ENCODE results near the gene UNC119B. TPM values are rescaled to one million over a fixed set of nuclear protein-coding genes. Genes with fewer than 3 reads are reported as not detected.
A peak's percentile ranks its signal among the peaks of the same experiment; 100 is the strongest.

The UNC119B gene
- total and polyA plus RNA-seq, 3 experiments from 2014 or later, result 8.8 to 30.5 (median 29.8) TPM

DNA sequence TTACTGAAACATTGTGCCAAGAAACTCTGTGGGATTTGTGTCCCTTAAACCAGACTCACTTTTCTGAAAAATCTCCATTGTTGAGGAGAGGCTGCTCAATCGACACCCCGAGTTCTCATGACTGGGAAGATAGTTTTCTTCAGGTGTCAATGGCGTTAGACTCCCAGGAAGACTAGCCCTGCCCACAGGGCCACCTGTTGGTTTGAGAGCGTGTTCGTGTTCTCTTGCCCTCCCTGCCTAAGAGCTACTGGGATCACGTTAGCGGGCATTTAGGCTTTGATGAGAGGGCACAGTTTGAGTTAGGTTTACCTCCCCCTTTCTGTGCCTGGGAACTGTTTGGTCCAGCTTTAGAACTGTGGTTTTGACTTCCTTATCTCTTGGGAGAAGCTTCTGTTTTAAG lies 10.7 kb upstream of the UNC119B start:
- Histone ChIP-seq H3K9me3 (ENCODE audit: low read length) (no peaks in the 10 kb centered on the region), H3K4me3 (ENCODE audit: low read length) (no peak overlapping the region), H3K36me3 (ENCODE audit: insufficient read depth, low read length) (peaks cover 52% of the 10 kb centered on the region), H3K4me1 (ENCODE audit: insufficient read depth, low read length) (no peaks in the 10 kb centered on the region), H3K27me3 (ENCODE audit: insufficient read depth, low read length, poor library complexity, severe bottlenecking) (no peaks in the 10 kb centered on the region), H3K27ac (ENCODE audit: low read depth, low read length) (no peak overlapping the region)
- Mint-ChIP-seq H3K4me1 (no peaks in the 10 kb centered on the region), H3K4me3 (no peak overlapping the region), H3K9me3 (no peaks in the 10 kb centered on the region), H3K36me3 (peaks cover 7 to 85% (median 28%) of the 10 kb centered on the region in 3 donors), H3K27ac (no peak overlapping the region), H3K27me3 (peaks cover 0 to 2% of the 10 kb centered on the region in 2 donors)
- POLR2A ChIA-PET, result no interaction called here
- no peak for DNase-seq
- CTCF ChIA-PET, result interaction anchor here (0.9 to 4.1 kb wide), 3 partner anchors 15 to 115 kb away, joined by 3 to 19 read pairs (median 3); no protein-coding TSS in a partner anchor

DNA sequence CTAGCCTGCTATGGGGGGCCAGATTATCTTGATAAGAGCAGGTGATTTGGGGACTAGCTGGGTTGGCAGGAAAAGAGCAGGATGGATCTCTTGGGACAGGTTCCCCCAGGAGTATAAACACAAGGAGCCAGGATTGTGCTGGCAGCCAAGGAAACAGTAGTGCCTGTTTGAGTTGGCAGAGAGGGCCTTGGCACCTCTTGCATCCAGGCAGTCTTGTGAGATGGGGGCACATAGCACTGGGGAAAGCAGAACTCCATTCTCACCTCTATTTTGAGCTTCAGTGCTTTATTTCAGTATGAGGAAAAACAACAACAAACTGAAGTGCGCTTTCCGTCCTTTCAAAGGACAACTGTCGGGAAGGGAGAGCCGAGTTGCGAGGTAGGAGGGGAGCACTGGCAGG lies 9.4 kb upstream of the UNC119B start:
- no peak overlapping the region for H3K4me3 ChIP-seq (ENCODE audit: low read length)
- no peaks in the 10 kb centered on the region for H3K9me3 Mint-ChIP-seq
- peaks cover 39% of the 10 kb centered on the region for H3K36me3 ChIP-seq (ENCODE audit: insufficient read depth, low read length)
- H3K27ac ChIP-seq (ENCODE audit: low read depth, low read length), result no peak overlapping the region
- H3K9me3 ChIP-seq (ENCODE audit: low read length), result no peaks in the 10 kb centered on the region
- ChIA-PET CTCF (interaction anchor here (1.2 kb wide), 1 partner anchor 116 kb away, joined by 3 read pairs; no protein-coding TSS in a partner anchor), POLR2A (no interaction called here)
- no peaks in the 10 kb centered on the region for H3K4me1 Mint-ChIP-seq
- H3K27me3 ChIP-seq (ENCODE audit: insufficient read depth, low read length, poor library complexity, severe bottlenecking), result no peaks in the 10 kb centered on the region
- no peak overlapping the region for H3K4me3 Mint-ChIP-seq
- H3K27ac Mint-ChIP-seq, result peak overlapping the region in 2 of 8 donors; percentile 68 to 94
- no peak for DNase-seq
- peaks cover 0 to 2% of the 10 kb centered on the region in 2 donors for H3K27me3 Mint-ChIP-seq
- H3K4me1 ChIP-seq (ENCODE audit: insufficient read depth, low read length), result no peaks in the 10 kb centered on the region
- peaks cover 0 to 76% (median 24%) of the 10 kb centered on the region in 3 donors for H3K36me3 Mint-ChIP-seq

DNA sequence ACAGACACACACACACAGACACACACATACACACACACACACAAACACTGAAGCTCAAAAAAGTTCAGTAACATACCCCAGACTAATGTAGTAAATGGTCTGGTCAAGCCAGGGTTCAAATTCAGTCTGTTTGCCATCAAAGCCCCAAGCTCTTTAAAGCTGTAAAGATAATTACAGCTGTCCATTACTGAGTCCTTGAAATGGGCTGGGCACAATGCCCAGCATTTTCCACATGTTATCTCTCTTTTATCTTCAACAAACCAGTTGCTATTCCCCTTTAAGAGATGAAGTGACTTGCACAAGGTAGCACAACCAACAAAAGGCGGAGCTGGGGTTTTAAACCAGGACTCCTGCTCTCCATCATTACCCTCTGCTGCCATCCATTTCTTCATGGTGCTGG lies 7.6 kb upstream of the UNC119B start:
- Mint-ChIP-seq H3K27me3 (peaks cover 0 to 2% of the 10 kb centered on the region in 2 donors), H3K36me3 (peaks cover 0 to 58% (median 11%) of the 10 kb centered on the region in 3 donors), H3K4me1 (no peaks in the 10 kb centered on the region), H3K4me3 (no peak overlapping the region), H3K27ac (peak overlapping the region in 2 of 8 donors; percentile 65 to 67), H3K9me3 (no peaks in the 10 kb centered on the region)
- Histone ChIP-seq H3K9me3 (ENCODE audit: low read length) (no peaks in the 10 kb centered on the region), H3K36me3 (ENCODE audit: insufficient read depth, low read length) (peaks cover 26% of the 10 kb centered on the region), H3K4me1 (ENCODE audit: insufficient read depth, low read length) (no peaks in the 10 kb centered on the region), H3K27me3 (ENCODE audit: insufficient read depth, low read length, poor library complexity, severe bottlenecking) (no peaks in the 10 kb centered on the region), H3K27ac (ENCODE audit: low read depth, low read length) (no peak overlapping the region), H3K4me3 (ENCODE audit: low read length) (no peak overlapping the region)
- DNase-seq, result no peak
- POLR2A ChIA-PET, result no interaction called here
- CTCF ChIA-PET, result no interaction called here

DNA sequence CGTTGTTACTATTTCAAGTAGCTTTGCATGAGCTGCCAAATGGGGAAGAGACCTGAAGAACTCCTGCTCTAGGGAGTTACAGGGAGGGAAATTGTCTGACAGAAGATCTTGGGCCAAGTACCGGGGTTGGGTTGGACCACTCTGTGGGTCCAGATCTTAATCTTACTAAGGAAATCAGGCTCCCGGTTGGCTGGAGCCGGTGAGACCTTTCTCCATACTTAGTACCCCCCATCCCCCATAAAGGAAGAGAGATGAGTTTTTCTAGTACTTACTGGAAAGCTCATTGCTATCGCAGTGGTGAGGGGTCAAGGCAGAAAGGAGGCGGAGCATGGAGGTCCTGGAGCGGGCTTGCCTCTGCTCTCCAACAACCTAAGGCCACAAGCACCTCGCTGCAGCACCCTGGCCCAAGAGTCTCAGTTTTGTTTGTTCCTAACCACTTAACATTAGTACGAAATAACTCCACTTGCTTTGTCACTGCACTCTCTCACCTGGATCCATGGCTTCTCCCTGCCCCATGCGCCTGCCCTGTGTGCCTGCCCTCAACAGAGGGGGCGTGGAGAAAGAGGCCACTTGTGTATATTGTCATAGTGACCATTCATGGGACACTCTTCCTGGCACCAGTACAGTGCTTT lies 6.8 kb upstream of the UNC119B start:
- H3K4me1 Mint-ChIP-seq, result peaks cover 0 to under 1% (median under 1%) of the 10 kb centered on the region in 3 donors
- no peaks in the 10 kb centered on the region for H3K9me3 Mint-ChIP-seq
- H3K27ac ChIP-seq (ENCODE audit: low read depth, low read length), result no peak overlapping the region
- peaks cover 0 to 2% of the 10 kb centered on the region in 2 donors for H3K27me3 Mint-ChIP-seq
- ChIA-PET POLR2A (no interaction called here), CTCF (no interaction called here)
- H3K4me3 ChIP-seq (ENCODE audit: low read length), result no peak overlapping the region
- H3K27ac Mint-ChIP-seq, result peak overlapping the region in 2 of 8 donors; percentile 78 to 83
- no peak overlapping the region for H3K4me3 Mint-ChIP-seq
- H3K36me3 ChIP-seq (ENCODE audit: insufficient read depth, low read length), result peaks cover 19% of the 10 kb centered on the region
- H3K36me3 Mint-ChIP-seq, result peaks cover 0 to 50% (median 11%) of the 10 kb centered on the region in 3 donors
- H3K4me1 ChIP-seq (ENCODE audit: insufficient read depth, low read length), result no peaks in the 10 kb centered on the region
- no peaks in the 10 kb centered on the region for H3K27me3 ChIP-seq (ENCODE audit: insufficient read depth, low read length, poor library complexity, severe bottlenecking)
- no peaks in the 10 kb centered on the region for H3K9me3 ChIP-seq (ENCODE audit: low read length)
- DNase-seq, result no peak

DNA sequence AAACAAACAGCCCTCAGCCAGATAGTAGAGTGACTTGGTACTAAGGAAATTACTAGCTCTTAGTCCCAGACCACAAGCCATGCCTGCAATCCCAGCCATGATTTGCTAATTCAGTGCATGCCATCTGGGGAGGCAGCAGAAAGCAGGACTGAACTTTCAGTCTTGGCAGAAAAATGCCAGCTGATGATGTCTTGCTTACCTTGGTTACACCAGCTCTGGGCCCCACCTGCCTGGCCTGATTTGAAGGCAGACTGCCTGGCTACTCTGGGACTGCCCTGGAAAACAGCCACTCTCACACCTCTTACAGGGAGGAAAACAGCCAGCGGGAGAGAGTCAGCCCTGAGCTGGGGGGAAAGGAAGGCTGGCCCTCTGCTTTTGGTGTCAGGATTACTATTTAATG lies 4.6 kb upstream of the UNC119B start:
- Histone ChIP-seq H3K4me3 (ENCODE audit: low read length) (no peak overlapping the region), H3K27ac (ENCODE audit: low read depth, low read length) (no peak overlapping the region), H3K27me3 (ENCODE audit: insufficient read depth, low read length, poor library complexity, severe bottlenecking) (no peaks in the 10 kb centered on the region), H3K9me3 (ENCODE audit: low read length) (no peaks in the 10 kb centered on the region), H3K4me1 (ENCODE audit: insufficient read depth, low read length) (peaks cover 8% of the 10 kb centered on the region), H3K36me3 (ENCODE audit: insufficient read depth, low read length) (peaks cover 13% of the 10 kb centered on the region)
- POLR2A ChIA-PET, result no interaction called here
- Mint-ChIP-seq H3K4me1 (peaks cover 11 to 15% (median 11%) of the 10 kb centered on the region in 3 donors), H3K36me3 (peaks cover 0 to 32% (median 4%) of the 10 kb centered on the region in 3 donors), H3K27ac (no peak overlapping the region), H3K9me3 (no peaks in the 10 kb centered on the region), H3K4me3 (no peak overlapping the region), H3K27me3 (peaks cover 0 to 2% of the 10 kb centered on the region in 2 donors)
- CTCF ChIA-PET, result no interaction called here
- DNase-seq, result no peak

DNA sequence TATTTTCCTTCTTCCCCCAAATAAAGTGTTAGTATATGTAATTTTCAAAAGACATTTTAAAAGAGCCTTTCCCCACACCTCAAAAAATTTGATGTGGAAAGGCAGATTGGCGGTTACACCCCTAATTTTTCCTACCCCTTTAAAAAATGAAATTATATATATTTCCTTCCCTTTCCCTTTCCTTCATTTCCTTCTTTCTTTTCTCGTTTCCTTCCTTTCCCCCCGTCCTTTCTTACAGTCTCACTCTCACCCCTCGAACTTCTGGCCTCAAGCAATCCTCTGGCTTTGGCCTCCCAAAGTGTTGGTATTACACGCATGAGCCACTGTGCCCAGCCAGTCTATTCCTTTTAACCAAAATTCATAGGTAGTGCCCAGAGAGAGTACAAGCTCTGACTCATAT lies 4.2 kb upstream of the UNC119B start:
- no peaks in the 10 kb centered on the region for H3K27me3 ChIP-seq (ENCODE audit: insufficient read depth, low read length, poor library complexity, severe bottlenecking)
- Mint-ChIP-seq H3K27ac (no peak overlapping the region), H3K4me1 (peaks cover 11 to 17% (median 12%) of the 10 kb centered on the region in 3 donors), H3K36me3 (peaks cover 0 to 28% (median 3%) of the 10 kb centered on the region in 3 donors), H3K9me3 (no peaks in the 10 kb centered on the region), H3K27me3 (peaks cover 0 to 2% of the 10 kb centered on the region in 2 donors), H3K4me3 (no peak overlapping the region)
- POLR2A ChIA-PET, result no interaction called here
- H3K9me3 ChIP-seq (ENCODE audit: low read length), result no peaks in the 10 kb centered on the region
- H3K27ac ChIP-seq (ENCODE audit: low read depth, low read length), result no peak overlapping the region
- H3K36me3 ChIP-seq (ENCODE audit: insufficient read depth, low read length), result peaks cover 9% of the 10 kb centered on the region
- DNase-seq, result no peak
- H3K4me1 ChIP-seq (ENCODE audit: insufficient read depth, low read length), result peaks cover 10% of the 10 kb centered on the region
- H3K4me3 ChIP-seq (ENCODE audit: low read length), result no peak overlapping the region
- CTCF ChIA-PET, result no interaction called here

DNA sequence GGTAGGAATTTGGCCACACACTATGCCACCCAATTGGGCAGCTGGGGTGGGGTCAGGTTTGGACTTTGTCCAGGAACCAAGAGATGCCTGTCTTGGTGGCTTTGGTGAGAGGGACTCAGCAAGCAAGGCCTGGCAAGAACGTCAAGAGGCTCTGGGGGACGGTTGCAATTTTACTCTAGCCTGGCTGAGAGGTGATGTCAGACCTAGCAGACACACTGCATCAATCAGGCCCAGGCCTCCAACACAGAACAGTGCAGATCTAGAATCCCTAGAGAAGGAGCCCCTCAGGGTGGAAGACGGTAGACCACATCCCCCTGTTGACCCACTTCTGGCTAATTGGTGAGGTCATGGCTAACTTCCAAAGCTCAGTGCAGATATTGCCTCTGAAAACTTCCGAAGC lies 1.6 kb upstream of the UNC119B start:
- POLR2A ChIA-PET, result no interaction called here

DNA sequence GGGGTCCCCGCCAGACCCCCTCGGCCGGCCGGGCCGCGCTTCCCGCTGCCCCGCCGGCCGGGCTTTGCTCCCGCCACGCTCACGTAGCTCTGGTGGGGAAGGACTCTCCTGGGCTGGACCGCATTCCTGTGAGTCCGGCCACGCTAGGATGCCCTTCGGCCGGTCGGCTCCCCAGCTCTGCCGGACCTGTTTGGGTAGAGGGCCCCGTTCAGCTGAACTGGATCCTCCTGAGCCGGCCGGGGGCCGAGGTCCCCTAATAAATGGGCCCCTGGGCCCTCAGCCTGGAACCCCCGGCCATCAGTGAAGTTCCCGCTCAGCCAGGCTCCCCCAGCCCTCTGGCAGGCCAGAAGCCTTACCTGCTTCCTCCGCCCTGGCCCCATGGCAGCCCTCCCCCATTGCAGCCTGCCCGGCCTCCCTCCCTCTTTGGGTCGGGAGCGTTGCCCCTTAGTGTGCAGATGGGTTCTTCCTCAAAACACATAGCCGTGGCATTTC lies 593 bp downstream of the UNC119B start:
- Mint-ChIP-seq H3K27me3 (no peaks in the 10 kb centered on the region), H3K27ac (peak overlapping the region; percentile 66 to 95 (median 92)), H3K4me1 (peaks cover 36 to 51% (median 37%) of the 10 kb centered on the region in 3 donors), H3K4me3 (peak overlapping the region; percentile 82 to 97 (median 92)), H3K36me3 (peaks cover 4 to 25% (median 8%) of the 10 kb centered on the region in 3 donors), H3K9me3 (no peaks in the 10 kb centered on the region)
- ChIA-PET CTCF (interaction anchor here (0.8 to 4.3 kb wide), 8 partner anchors 12 to 261 kb away, joined by 3 to 26 read pairs (median 4); partner anchors contain the start of gene POP5), POLR2A (interaction anchor here (1.0 kb wide), 2 partner anchors 24 to 129 kb away, joined by 4 to 5 read pairs; partner anchors contain the start of genes MLEC and POP5)
- peaks cover 25% of the 10 kb centered on the region for H3K4me1 ChIP-seq (ENCODE audit: insufficient read depth, low read length)
- DNase-seq, result peak in 2 of 5 donors; percentile 32 to 54
- peak overlapping the region; percentile 71 for H3K4me3 ChIP-seq (ENCODE audit: low read length)
- H3K27ac ChIP-seq (ENCODE audit: low read depth, low read length), result peak overlapping the region; percentile 63
- no peaks in the 10 kb centered on the region for H3K9me3 ChIP-seq (ENCODE audit: low read length)
- H3K36me3 ChIP-seq (ENCODE audit: insufficient read depth, low read length), result no peaks in the 10 kb centered on the region
- H3K27me3 ChIP-seq (ENCODE audit: insufficient read depth, low read length, poor library complexity, severe bottlenecking), result no peaks in the 10 kb centered on the region

More for the DNA sequence above, 1.6 kb upstream of the UNC119B start:
- Mint-ChIP-seq H3K27ac (peak overlapping the region in 7 of 8 donors; percentile 18 to 92 (median 69)), H3K27me3 (peaks cover 0 to 1% of the 10 kb centered on the region in 2 donors), H3K36me3 (peaks cover 0 to 14% (median under 1%) of the 10 kb centered on the region in 3 donors), H3K4me1 (peaks cover 31 to 43% (median 32%) of the 10 kb centered on the region in 3 donors), H3K4me3 (peak overlapping the region in 6 of 7 donors; percentile 18 to 97 (median 57)), H3K9me3 (no peaks in the 10 kb centered on the region)
- Histone ChIP-seq H3K4me3 (ENCODE audit: low read length) (no peak overlapping the region), H3K4me1 (ENCODE audit: insufficient read depth, low read length) (peaks cover 21% of the 10 kb centered on the region), H3K27ac (ENCODE audit: low read depth, low read length) (no peak overlapping the region), H3K36me3 (ENCODE audit: insufficient read depth, low read length) (no peaks in the 10 kb centered on the region), H3K27me3 (ENCODE audit: insufficient read depth, low read length, poor library complexity, severe bottlenecking) (no peaks in the 10 kb centered on the region), H3K9me3 (ENCODE audit: low read length) (no peaks in the 10 kb centered on the region)
- DNase-seq, result peak in 1 of 5 donors; percentile 6
- CTCF ChIA-PET, result interaction anchor here (0.6 to 4.3 kb wide), 3 partner anchors 21 to 341 kb away, joined by 3 to 26 read pairs (median 4); no protein-coding TSS in a partner anchor

Measured in CD8-positive, alpha-beta memory T cell (primary cell).